Heart left ventricle (tissue), 16 donors: ENCODE measurements around the gene SKI. TPM values are rescaled to one million over a fixed set of nuclear protein-coding genes. Genes with fewer than 3 reads are reported as not detected.

Experiments used
- ATAC-seq, 4 donors: fragments of 200-7000 bp; cut with Tn5 transposase; one replicate each; pipeline ENCODE4 v1.9.1; 2020 to 2022; ENCODE audit warnings: moderate library complexity in 4 of 4, mild to moderate bottlenecking in 3 of 4, moderate number of reproducible peaks in 1 of 4
- DNase-seq, 5 donors: peaks; one replicate each; pipeline ENCODE4 v3.0.0-alpha.2; 2020
- H3K27ac ChIP-seq, 12 donors: fragments of 200-600 bp; sonication (generic) in 4 of 12; one replicate each; pipeline versions ENCODE4 v1.5.0 to v1.8.0; 2016 to 2022; ENCODE audit warnings: mild to moderate bottlenecking in 2 of 12
- H3K27me3 ChIP-seq, 9 donors: fragments of 200-600 bp; sonication (generic) in 2 of 9; one replicate each; pipeline versions ENCODE4 v1.5.1 to v1.8.0; 2016 to 2022; ENCODE audit warnings: mild to moderate bottlenecking in 3 of 9
- H3K36me3 ChIP-seq, 9 donors: fragments of 200-600 bp; sonication (generic) in 2 of 9; one replicate each; pipeline versions ENCODE4 v1.5.0 to v1.8.0; 2018 to 2022; ENCODE audit warnings: mild to moderate bottlenecking in 2 of 9
- H3K4me1 ChIP-seq, 12 donors: fragments of 200-600 bp; sonication (generic) in 4 of 12; one replicate each; pipeline versions ENCODE4 v1.5.0 to v1.8.0; 2016 to 2022; ENCODE audit warnings: mild to moderate bottlenecking in 3 of 12
- H3K4me3 ChIP-seq, 12 donors: fragments of 200-600 bp; sonication (generic) in 4 of 12; one replicate each; pipeline versions ENCODE4 v1.5.0 to v1.8.0; 2017 to 2022; ENCODE audit warnings: mild to moderate bottlenecking in 9 of 12, moderate library complexity in 4 of 12
- H3K9me3 ChIP-seq, 12 donors: fragments of 200-600 bp; sonication (generic) in 4 of 12; one replicate each; pipeline versions ENCODE4 v1.5.0 to v1.8.0; 2016 to 2022; ENCODE audit warnings: mild to moderate bottlenecking in 1 of 12
- CTCF ChIP-seq, 12 donors: fragments of 200-600 bp; sonication (generic) in 4 of 12; IDR thresholded peaks; one replicate each; pipeline versions ENCODE4 v1.5.0 to v1.8.0; 2018 to 2022; ENCODE audit warnings: antibody characterized with exemption in 12 of 12, mild to moderate bottlenecking in 5 of 12
- POLR2A ChIP-seq, 2 donors: fragments of 450-650 bp; IDR thresholded peaks; one replicate each; pipeline ENCODE4 v1.6.1; 2017; ENCODE audit warnings: antibody characterized with exemption in 2 of 2, mild to moderate bottlenecking in 2 of 2, moderate library complexity in 2 of 2
- WGBS, 4 donors: extraction: QIAGEN DNeasy Blood & Tissue Kit in 2 of 4; methylation state at CpG; one replicate each; pipeline versions ENCODE4 v1.1.5 to v1.1.7; 2013 to 2018; 5-methylcytosine and 5-hydroxymethylcytosine counted together
- intact Hi-C, 10 donors: fragments of 100-400 bp; cut with DNase I; formaldehyde crosslinking; loops; one replicate each; pipeline versions ENCODE4 v1.11.1 to v1.14.2; 2022
- polyA plus RNA-seq, 2 donors: library from polyadenylated mRNA; stranded (reverse); fragments of 200-250 nt; gene quantifications; one replicate each; pipeline ENCODE4 v1.2.3, GENCODE V29; 2013
- total RNA-seq, 9 donors: library from RNA; depleted of rRNA in 2 of 9; stranded (reverse); fragments of >200 nt in 2 of 9; fragmentation: NEBNext Ultra II Directional in 3 of 9; extraction: Animal tissue kit (Norgen Biotek cat#: 25700) in 3 of 9; gene quantifications; one replicate each; pipeline versions ENCODE4 v1.1.0 to v1.2.4, GENCODE V29; 2016 to 2023
- donor health status: ischemic (EF 13 %, LVEDD 7.1; RV severe dilation, severe dysfunction).
- donor health status: healthy with polysubstance abuse.
- donor health status: DM: no; HTN: yes; CAD: no.
- donor health status: DM: no; HTN: no; CAD: no.
- donor health status: ischemic (EF 25% LVEDD 6.9; RV normal size, moderate dysfunction).
- donor health status: ischemic (EF 25% LVEDD 5.7; RV mildly dilated, moderate dysfunction).
- donor health status: healthy.
- donor health status: DM: yes; HTN: yes; CAD: no.
- donor health status: ischemic (EF 35%, LVEDD 5.7; RV mildly dilated, moderate dysfunction).
- donor health status: nonischemic (EF 11% LVEDD 7.7; RV severe dilation, severe dysfunction).
- donor health status: DM: yes; HTN: yes; CAD: no.
- donor health status: PGD.
- donor health status: ischemic (EF 29% LVEDD 5.4; RV normal size, mild dysfunction).
- donor health status: nonischemic (EF 23%, LVEDD 6.1; RV moderate dilation, normal function).

Gene SKI
- total and polyA plus RNA-seq, 11 donors = 16.9 to 52.7 (median 38.9) TPM

GRCh38 chr1:2210786-2211185 is 17.3 kb upstream of the SKI start:
- no peaks in the 10 kb centered on the region for H3K36me3 ChIP-seq
- H3K9me3 ChIP-seq = no peaks in the 10 kb centered on the region
- H3K4me1 ChIP-seq = peaks cover 22 to 80% (median 68%) of the 10 kb centered on the region in 12 donors
- H3K27me3 ChIP-seq = no peaks in the 10 kb centered on the region
- H3K27ac ChIP-seq = peak overlapping the region in 5 of 12 donors; percentile 39 to 96 (median 92)
- TF ChIP-seq POLR2A (IDR thresholded peaks at IDR 0.05) (no peak), CTCF (IDR thresholded peaks at IDR 0.05) (no peak)
- DNase-seq = peak in 3 of 5 donors; percentile 13 to 65 (median 32)
- intact Hi-C loops = loop anchor here in 1 of 10 donors (5.0 kb wide), 1 partner anchor 102 kb away; no protein-coding TSS in a partner anchor
- no peak for ATAC-seq
- WGBS, 4 donors = 88 to 98% (median 95%) methylated on average over 9 to 13 of the region's 13 CpGs
- no peak overlapping the region for H3K4me3 ChIP-seq

- TF ChIP-seq POLR2A (IDR thresholded peaks at IDR 0.05) (no peak), CTCF (IDR thresholded peaks at IDR 0.05) (no peak)
- Histone ChIP-seq H3K4me1 (peaks cover 19 to 66% (median 54%) of the 10 kb centered on the region in 12 donors), H3K27ac (peak overlapping the region; percentile 92 to 100 (median 98)), H3K4me3 (peak overlapping the region in 10 of 12 donors; percentile 26 to 56 (median 44)), H3K36me3 (no peaks in the 10 kb centered on the region), H3K9me3 (no peaks in the 10 kb centered on the region), H3K27me3 (no peaks in the 10 kb centered on the region)
- 13 to 27% (median 20%) methylated on average over 8 to 10 of the region's 10 CpGs for WGBS, 4 donors
- intact Hi-C loops = loop anchor here in 2 of 10 donors (2.0 to 5.0 kb wide), 2 partner anchors 15 to 100 kb away; no protein-coding TSS in a partner anchor
- DNase-seq (no peak), ATAC-seq (peak in 1 of 4 donors; percentile 1)
These were observed 15.9 kb upstream of the SKI start for GRCh38 chr1:2212274-2212531.

- H3K9me3 ChIP-seq = no peaks in the 10 kb centered on the region
- H3K27ac ChIP-seq = peak overlapping the region; percentile 92 to 100 (median 98)
- TF ChIP-seq CTCF (IDR thresholded peaks at IDR 0.05) = peak in 9 of 12 donors; percentile 20 to 55 (median 33)
- TF ChIP-seq POLR2A (IDR thresholded peaks at IDR 0.05) = peak in 1 of 2 donors; percentile 49
- DNase-seq (peak; percentile 93 to 97 (median 96)), ATAC-seq (peak; percentile 53 to 74 (median 72))
- intact Hi-C loops = loop anchor here in 3 of 10 donors (1.0 to 5.0 kb wide), 3 partner anchors 14 to 99 kb away; no protein-coding TSS in a partner anchor
- H3K36me3 ChIP-seq = no peaks in the 10 kb centered on the region
- H3K4me3 ChIP-seq = peak overlapping the region in 10 of 12 donors; percentile 26 to 56 (median 44)
- peaks cover 16 to 62% (median 51%) of the 10 kb centered on the region in 12 donors for H3K4me1 ChIP-seq
- no peaks in the 10 kb centered on the region for H3K27me3 ChIP-seq
- 8 to 18% (median 10%) methylated on average over 29 to 49 of the region's 49 CpGs for WGBS, 4 donors
These were observed 15.3 kb upstream of the SKI start for GRCh38 chr1:2212532-2213491.
